HEK293T (cell line): ENCODE measurements around the gene GMDS.

ENCODE experiments used
- CTCF ChIA-PET: fragments of 350-600 bp; formaldehyde crosslinking; extraction: SDS; loops from one replicate; lab custom pipeline; 2021; ENCODE audit warnings: antibody characterized with exemption, inconsistent platforms; lab: Yijun Ruan, JAX
- POLR2A ChIA-PET: fragments of 350-600 bp; formaldehyde crosslinking; extraction: SDS; loops from one replicate; lab custom pipeline; 2020; ENCODE audit warnings: antibody characterized with exemption, inconsistent platforms; lab: Yijun Ruan, JAX
- DNase-seq: peaks from one replicate; pipeline ENCODE4 v3.0.0; 2012; ENCODE audit warnings: mixed read lengths; ENCODE audit errors: extremely low spot score
- ARNT ChIP-seq: fragments of 450-650 bp; IDR thresholded peaks from 2 replicates; pipeline ENCODE4 v1.6.1; 2017; ENCODE audit warnings: mild to moderate bottlenecking
- BHLHE40 ChIP-seq: fragments of 450-650 bp; IDR thresholded peaks from 2 replicates; pipeline ENCODE4 v1.6.1; 2016; ENCODE audit warnings: mild to moderate bottlenecking, moderate library complexity, borderline replicate concordance
- CTBP1 ChIP-seq: fragments of 450-650 bp; IDR thresholded peaks from 2 replicates; pipeline ENCODE4 v1.6.1; 2016; ENCODE audit warnings: borderline replicate concordance
- ELF4 ChIP-seq: fragments of 450-650 bp; IDR thresholded peaks from 2 replicates; pipeline ENCODE4 v1.6.1; 2017; ENCODE audit warnings: antibody characterized with exemption
- FOXA1 ChIP-seq: fragments of 450-650 bp; IDR thresholded peaks from 2 replicates; pipeline ENCODE4 v1.6.1; 2016; ENCODE audit warnings: mild to moderate bottlenecking
- FOXK2 ChIP-seq: fragments of 450-650 bp; IDR thresholded peaks from 2 replicates; pipeline ENCODE4 v1.6.1; 2016; ENCODE audit warnings: mild to moderate bottlenecking
- FOXM1 ChIP-seq: fragments of 450-650 bp; IDR thresholded peaks from 2 replicates; pipeline ENCODE4 v1.6.1; 2017; ENCODE audit warnings: mild to moderate bottlenecking, borderline replicate concordance
- HDGF ChIP-seq: fragments of 450-650 bp; IDR thresholded peaks from 2 replicates; pipeline ENCODE4 v1.6.1; 2017; ENCODE audit warnings: antibody characterized with exemption, borderline replicate concordance
- L3MBTL2 ChIP-seq: fragments of 450-650 bp; conservative IDR thresholded peaks from 2 replicates; pipeline ENCODE4 v1.6.1; 2016; ENCODE audit warnings: mild to moderate bottlenecking
- LEF1 ChIP-seq: fragments of 450-650 bp; IDR thresholded peaks from 2 replicates; pipeline ENCODE4 v1.6.1; 2017; ENCODE audit warnings: mild to moderate bottlenecking, borderline replicate concordance
- NFRKB ChIP-seq: fragments of 450-650 bp; IDR thresholded peaks from 2 replicates; pipeline ENCODE4 v1.6.1; 2016; ENCODE audit warnings: mild to moderate bottlenecking, moderate library complexity
- SP1 ChIP-seq: fragments of 450-650 bp; IDR thresholded peaks from 2 replicates; pipeline ENCODE4 v1.6.1; 2017
- SUZ12 ChIP-seq: fragments of 450-650 bp; IDR thresholded peaks from 2 replicates; pipeline ENCODE4 v1.6.1; 2016; ENCODE audit warnings: mild to moderate bottlenecking
- TARDBP ChIP-seq: fragments of 450-650 bp; IDR thresholded peaks from 2 replicates; pipeline ENCODE4 v1.6.1; 2016
- ZNF384 ChIP-seq: fragments of 450-650 bp; IDR thresholded peaks from 2 replicates; pipeline ENCODE4 v1.6.1; 2016
- TF ChIP-seq, protein P1 (sequence below): fragments of 450-650 bp; IDR thresholded peaks from 2 replicates; pipeline ENCODE4 v1.6.1; 2016

The GMDS gene

DNA sequence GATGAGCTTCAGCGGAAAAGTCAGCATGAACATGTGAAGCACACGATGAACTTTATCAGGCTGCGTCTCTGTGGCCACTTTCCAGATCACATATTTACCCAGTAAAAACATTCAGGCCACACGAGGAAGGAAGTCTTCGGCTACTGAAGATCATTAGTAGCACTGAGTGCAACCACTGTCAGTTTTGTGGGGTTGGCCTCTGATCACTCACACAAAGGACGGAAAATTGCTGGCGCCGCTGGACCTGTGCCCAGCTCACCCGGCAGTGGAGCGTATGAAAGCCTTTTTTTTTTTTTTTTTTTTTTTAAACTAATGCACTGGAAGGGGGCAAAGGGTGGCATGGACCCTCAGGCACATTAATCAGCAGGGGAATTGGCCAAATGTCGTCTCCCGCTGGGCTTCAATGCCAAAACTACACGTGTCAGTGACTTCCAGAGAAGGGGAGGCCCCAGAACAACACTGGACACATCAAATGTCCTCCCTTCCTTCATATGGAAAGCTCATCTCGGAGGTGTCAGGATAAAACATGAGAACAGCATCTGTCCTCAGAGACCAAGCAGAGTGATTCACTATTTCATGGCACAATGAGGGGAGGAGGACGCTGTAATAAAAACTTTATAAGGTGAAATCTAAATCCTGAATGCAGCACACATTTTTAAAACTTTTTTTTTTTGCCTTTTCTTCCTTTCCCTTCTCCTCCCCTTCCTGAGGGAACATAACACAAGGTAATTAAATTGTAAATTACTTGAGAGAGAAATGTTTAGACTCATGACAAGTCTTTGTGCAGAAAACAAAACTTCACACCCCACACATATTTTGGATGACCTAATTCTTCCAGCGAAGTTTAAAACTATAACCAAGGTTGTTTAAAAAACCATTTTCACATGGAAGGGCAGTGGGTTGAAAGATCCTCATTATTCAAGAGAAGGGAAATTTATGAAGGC, 412.3 kb downstream of the GMDS start:
- POLR2A ChIA-PET, result interaction anchor here (1.5 kb wide), 1 partner anchor 10 kb away, joined by 4 read pairs; no protein-coding TSS in a partner anchor
- peak; percentile 74; the same call in 1 of the 2 replicates for TF ChIP-seq CTBP1
- TF ChIP-seq, protein P1, sequence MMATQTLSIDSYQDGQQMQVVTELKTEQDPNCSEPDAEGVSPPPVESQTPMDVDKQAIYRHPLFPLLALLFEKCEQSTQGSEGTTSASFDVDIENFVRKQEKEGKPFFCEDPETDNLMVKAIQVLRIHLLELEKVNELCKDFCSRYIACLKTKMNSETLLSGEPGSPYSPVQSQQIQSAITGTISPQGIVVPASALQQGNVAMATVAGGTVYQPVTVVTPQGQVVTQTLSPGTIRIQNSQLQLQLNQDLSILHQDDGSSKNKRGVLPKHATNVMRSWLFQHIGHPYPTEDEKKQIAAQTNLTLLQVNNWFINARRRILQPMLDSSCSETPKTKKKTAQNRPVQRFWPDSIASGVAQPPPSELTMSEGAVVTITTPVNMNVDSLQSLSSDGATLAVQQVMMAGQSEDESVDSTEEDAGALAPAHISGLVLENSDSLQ, result peak; percentile 72
- no peak for TF ChIP-seq FOXK2
- TF ChIP-seq SP1, result no peak
- TF ChIP-seq FOXA1, result no peak
- TF ChIP-seq L3MBTL2, result peak; percentile 64
- TF ChIP-seq NFRKB, result no peak
- peak; percentile 94 for TF ChIP-seq ZNF384
- CTCF ChIA-PET, result no interaction called here
- DNase-seq, result no peak

DNA sequence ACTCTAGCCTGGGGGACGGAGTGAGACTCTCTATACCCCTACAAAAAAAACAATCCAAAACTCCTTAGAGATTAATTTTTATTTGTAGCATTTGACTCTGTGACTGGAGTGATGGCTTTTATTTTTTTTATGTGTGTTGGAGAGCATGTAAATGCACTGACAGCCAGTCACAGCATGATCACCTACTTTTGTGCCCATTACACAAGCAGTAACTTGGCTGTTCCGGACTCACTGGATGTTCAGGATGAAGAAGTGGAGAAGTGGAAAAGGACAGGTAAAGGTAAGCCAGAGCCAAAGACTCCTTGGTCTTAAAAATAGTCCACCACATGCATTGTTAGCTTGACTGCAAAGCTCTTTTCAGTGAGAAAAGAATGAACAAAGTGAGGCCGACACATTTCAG, 413.0 kb downstream of the GMDS start:
- ChIA-PET CTCF (no interaction called here), POLR2A (interaction anchor here (0.9 to 1.5 kb wide), 2 partner anchors 10 to 165 kb away, joined by 3 to 4 read pairs; no protein-coding TSS in a partner anchor)
- TF ChIP-seq, protein P1, result peak; percentile 59
- no peak for TF ChIP-seq BHLHE40
- DNase-seq, result no peak

DNA sequence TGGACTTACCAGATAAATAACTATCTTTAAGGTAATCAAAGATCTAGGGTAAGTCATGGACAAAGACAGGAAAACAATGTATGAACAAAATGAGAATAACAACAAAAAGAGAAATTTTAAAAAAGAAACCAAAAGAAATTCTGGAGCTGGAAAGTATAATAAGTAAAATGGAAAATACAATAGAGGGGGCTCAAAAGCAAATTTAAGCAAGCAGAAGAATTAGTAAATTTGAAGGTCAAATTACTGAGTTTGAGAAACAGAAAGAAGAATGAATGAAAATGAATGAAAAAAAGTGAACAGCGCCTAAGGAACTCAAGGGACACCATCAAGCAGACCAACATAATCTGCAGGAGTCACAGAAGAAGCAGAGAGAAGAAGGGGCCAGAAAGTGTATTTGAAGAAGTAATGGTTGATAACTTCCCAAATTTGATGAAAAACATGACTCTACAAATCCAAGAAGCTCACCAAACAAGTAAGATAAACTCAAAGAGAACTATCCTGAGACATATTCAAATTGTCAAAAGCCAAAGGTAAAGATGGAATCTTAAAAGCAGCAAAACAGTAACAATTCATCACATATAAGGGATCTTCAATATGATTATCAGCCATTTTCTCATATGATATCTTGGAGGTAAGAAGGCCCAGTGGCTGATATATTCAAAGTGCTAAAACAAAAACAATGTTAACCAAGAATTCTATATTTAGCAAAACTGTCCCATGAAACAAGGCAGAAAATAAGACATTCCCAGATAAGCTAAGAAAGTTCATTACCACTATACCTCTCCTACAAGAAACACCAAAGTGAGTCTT, 417.2 kb downstream of the GMDS start:
- CTCF ChIA-PET, result interaction anchor here (0.7 kb wide), 1 partner anchor 232 kb away, joined by 3 read pairs; no protein-coding TSS in a partner anchor

DNA sequence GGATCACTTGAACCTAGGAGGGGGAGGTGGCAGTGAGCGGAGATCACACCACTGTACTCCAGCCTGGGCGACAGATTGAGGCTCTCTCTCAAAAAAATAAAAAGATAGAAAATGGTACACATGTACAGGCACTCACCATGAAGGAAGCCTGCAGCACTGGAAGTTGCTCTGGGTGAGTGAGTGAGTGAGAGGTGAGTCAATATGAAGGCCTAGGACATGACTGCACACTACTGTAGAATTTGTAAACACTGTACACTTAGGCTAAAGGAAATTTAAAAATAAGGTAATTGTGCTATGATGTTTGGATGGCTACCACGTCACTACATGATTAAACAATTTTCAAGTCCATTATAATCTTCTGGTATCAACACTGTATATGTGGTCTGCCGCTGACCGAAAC, 419.5 kb downstream of the GMDS start:
- CTCF ChIA-PET, result no interaction called here
- POLR2A ChIA-PET, result no interaction called here
- DNase-seq, result no peak
- TF ChIP-seq L3MBTL2 (no peak), SP1 (no peak), LEF1 (no peak)
- TF ChIP-seq, protein P1, result no peak

More for the DNA sequence above, 417.2 kb downstream of the GMDS start:
- no peak for DNase-seq
- TF ChIP-seq HDGF, result no peak
- POLR2A ChIA-PET, result no interaction called here

DNA sequence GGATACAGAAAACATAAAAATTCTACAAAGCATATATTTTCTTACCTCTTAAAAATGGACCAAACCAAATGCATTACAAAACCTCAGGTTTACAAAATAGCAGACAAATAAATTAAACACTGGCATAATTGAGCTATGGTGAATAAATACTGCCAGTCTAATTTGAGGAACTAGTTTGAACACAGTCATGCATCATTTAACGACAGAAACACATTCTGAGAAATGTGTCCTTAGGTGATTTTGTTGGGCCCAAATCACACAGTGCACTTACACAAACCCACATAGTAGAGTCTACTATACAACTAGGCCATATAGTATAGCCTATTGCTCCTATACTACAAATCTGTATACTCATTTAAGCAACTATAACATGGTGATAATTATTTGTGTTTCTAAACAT, 420.1 kb downstream of the GMDS start:
- no peak for TF ChIP-seq SP1
- TF ChIP-seq CTBP1, result no peak
- TF ChIP-seq, protein P1, result no peak
- no peak for TF ChIP-seq ZNF384
- no peak for TF ChIP-seq LEF1
- no peak for TF ChIP-seq ARNT
- no peak for TF ChIP-seq BHLHE40
- no peak for TF ChIP-seq SUZ12
- TF ChIP-seq TARDBP, result no peak
- no peak for TF ChIP-seq ELF4
- no peak for TF ChIP-seq FOXM1
- no peak for TF ChIP-seq FOXA1
- no peak for TF ChIP-seq HDGF
- no peak for TF ChIP-seq NFRKB
- no peak for TF ChIP-seq L3MBTL2
- TF ChIP-seq FOXK2, result no peak
- ChIA-PET CTCF (no interaction called here), POLR2A (no interaction called here)
- no peak for DNase-seq
